Measurements from ENCODE around the gene SPATA3. TPM values are rescaled to one million over a fixed set of nuclear protein-coding genes. Genes with fewer than 3 reads are reported as not detected.

The SPATA3 gene
- total and polyA plus RNA-seq, 2 of the 8 experiments (the other 6 are each of a cell fraction or from before 2014, with no cell fraction given), result not detected

DNA sequence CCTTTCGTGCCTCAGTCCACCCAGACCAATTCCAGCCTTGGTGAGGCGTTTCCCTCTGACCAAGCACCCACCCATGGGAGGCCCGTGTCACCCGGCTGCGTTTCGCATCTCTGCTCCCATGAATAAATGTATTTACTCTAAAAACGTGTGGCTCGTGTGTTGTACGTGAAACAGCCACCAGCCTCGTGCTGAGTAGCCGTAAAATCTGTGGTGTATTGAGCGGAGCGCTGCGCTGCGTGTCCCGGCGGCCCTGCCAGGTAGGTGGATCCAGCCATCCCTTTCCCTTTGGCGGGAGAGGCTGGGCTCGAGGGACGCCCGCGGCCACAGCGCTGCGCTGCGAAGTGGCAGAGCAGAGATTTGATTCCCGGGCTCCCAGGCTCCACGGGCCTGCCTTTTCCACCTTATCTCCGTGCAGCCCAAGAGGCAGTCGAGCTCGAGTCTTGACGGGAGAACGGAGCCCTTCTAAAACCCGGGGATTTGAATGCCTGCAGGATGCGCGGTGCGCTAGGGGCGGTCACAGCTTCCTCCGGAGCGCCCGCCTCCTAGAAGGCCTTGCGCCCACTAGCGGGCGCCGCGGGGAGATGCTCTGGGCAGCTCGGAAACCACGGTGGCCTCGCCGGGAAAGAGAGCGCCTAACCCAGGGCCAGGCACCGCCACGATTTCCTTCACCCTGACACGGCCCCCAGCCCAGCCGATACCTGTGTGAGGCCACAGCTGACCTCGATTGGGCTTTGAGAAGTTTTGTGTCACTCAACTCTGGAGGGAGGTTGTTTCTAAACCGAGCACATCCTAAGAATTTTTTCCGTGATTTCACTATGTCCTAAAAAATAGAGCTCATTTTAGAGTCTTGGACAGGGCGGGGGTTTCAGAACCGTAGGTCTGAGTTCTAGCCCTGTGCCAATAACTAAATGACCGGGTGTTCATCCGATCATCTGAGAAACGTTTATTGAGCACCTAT is 56.9 kb downstream of the SPATA3 start (continued):
- TF ChIP-seq, protein P1, sequence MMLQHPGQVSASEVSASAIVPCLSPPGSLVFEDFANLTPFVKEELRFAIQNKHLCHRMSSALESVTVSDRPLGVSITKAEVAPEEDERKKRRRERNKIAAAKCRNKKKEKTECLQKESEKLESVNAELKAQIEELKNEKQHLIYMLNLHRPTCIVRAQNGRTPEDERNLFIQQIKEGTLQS (IDR thresholded peaks at IDR 0.05; ENCODE audit: insufficient read depth, low read depth, low read length), result no peak; the same call in 1 of the 2 replicates
- TF ChIP-seq TAF7 (optimal IDR thresholded peaks at IDR 0.05; ENCODE audit: borderline replicate concordance, low read depth, low read length) (peak; percentile 33), EP300 (IDR thresholded peaks at IDR 0.05; ENCODE audit: borderline replicate concordance in 1 of 2, low read depth in 2 of 2, low read length in 2 of 2) (no peak), JUN (IDR thresholded peaks at IDR 0.05; ENCODE audit: low read depth, low read length) (no peak), CHD1 (IDR thresholded peaks at IDR 0.05; ENCODE audit: low read depth, low read length) (no peak), KDM5A (IDR thresholded peaks at IDR 0.05; ENCODE audit: low read length) (no peak), HDAC6 (IDR thresholded peaks at IDR 0.05; ENCODE audit: low read depth, low read length) (no peak)
- TF ChIP-seq, protein P2, sequence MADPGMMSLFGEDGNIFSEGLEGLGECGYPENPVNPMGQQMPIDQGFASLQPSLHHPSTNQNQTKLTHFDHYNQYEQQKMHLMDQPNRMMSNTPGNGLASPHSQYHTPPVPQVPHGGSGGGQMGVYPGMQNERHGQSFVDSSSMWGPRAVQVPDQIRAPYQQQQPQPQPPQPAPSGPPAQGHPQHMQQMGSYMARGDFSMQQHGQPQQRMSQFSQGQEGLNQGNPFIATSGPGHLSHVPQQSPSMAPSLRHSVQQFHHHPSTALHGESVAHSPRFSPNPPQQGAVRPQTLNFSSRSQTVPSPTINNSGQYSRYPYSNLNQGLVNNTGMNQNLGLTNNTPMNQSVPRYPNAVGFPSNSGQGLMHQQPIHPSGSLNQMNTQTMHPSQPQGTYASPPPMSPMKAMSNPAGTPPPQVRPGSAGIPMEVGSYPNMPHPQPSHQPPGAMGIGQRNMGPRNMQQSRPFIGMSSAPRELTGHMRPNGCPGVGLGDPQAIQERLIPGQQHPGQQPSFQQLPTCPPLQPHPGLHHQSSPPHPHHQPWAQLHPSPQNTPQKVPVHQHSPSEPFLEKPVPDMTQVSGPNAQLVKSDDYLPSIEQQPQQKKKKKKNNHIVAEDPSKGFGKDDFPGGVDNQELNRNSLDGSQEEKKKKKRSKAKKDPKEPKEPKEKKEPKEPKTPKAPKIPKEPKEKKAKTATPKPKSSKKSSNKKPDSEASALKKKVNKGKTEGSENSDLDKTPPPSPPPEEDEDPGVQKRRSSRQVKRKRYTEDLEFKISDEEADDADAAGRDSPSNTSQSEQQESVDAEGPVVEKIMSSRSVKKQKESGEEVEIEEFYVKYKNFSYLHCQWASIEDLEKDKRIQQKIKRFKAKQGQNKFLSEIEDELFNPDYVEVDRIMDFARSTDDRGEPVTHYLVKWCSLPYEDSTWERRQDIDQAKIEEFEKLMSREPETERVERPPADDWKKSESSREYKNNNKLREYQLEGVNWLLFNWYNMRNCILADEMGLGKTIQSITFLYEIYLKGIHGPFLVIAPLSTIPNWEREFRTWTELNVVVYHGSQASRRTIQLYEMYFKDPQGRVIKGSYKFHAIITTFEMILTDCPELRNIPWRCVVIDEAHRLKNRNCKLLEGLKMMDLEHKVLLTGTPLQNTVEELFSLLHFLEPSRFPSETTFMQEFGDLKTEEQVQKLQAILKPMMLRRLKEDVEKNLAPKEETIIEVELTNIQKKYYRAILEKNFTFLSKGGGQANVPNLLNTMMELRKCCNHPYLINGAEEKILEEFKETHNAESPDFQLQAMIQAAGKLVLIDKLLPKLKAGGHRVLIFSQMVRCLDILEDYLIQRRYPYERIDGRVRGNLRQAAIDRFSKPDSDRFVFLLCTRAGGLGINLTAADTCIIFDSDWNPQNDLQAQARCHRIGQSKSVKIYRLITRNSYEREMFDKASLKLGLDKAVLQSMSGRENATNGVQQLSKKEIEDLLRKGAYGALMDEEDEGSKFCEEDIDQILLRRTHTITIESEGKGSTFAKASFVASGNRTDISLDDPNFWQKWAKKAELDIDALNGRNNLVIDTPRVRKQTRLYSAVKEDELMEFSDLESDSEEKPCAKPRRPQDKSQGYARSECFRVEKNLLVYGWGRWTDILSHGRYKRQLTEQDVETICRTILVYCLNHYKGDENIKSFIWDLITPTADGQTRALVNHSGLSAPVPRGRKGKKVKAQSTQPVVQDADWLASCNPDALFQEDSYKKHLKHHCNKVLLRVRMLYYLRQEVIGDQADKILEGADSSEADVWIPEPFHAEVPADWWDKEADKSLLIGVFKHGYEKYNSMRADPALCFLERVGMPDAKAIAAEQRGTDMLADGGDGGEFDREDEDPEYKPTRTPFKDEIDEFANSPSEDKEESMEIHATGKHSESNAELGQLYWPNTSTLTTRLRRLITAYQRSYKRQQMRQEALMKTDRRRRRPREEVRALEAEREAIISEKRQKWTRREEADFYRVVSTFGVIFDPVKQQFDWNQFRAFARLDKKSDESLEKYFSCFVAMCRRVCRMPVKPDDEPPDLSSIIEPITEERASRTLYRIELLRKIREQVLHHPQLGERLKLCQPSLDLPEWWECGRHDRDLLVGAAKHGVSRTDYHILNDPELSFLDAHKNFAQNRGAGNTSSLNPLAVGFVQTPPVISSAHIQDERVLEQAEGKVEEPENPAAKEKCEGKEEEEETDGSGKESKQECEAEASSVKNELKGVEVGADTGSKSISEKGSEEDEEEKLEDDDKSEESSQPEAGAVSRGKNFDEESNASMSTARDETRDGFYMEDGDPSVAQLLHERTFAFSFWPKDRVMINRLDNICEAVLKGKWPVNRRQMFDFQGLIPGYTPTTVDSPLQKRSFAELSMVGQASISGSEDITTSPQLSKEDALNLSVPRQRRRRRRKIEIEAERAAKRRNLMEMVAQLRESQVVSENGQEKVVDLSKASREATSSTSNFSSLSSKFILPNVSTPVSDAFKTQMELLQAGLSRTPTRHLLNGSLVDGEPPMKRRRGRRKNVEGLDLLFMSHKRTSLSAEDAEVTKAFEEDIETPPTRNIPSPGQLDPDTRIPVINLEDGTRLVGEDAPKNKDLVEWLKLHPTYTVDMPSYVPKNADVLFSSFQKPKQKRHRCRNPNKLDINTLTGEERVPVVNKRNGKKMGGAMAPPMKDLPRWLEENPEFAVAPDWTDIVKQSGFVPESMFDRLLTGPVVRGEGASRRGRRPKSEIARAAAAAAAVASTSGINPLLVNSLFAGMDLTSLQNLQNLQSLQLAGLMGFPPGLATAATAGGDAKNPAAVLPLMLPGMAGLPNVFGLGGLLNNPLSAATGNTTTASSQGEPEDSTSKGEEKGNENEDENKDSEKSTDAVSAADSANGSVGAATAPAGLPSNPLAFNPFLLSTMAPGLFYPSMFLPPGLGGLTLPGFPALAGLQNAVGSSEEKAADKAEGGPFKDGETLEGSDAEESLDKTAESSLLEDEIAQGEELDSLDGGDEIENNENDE (IDR thresholded peaks at IDR 0.05; ENCODE audit: insufficient replicate concordance, low read length), result no peak
